ENCODE measurements around the gene NTHL1.

DNA sequence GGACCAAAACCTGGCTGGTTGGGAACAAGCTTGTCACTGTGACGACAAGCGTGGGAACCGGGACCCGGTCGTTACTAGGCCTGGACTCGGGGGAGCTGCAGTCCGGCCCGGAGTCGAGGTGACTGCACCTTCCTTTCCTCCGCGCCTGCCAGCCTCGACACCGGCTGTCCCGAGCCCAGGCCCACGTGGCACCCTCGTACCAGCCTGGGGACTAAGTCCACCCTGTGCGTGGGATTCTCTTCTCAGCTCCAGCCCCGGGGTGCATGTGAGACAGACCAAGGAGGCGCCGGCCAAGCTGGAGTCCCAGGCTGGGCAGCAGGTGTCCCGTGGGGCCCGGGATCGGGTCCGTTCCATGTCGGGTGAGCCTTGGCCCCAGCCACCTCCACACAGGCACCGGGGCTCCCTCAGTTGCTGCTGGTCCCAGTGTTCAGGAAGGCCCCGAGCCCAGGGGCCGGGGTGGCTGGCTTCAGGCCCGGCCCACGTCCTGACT is 31.7 kb upstream of the NTHL1 start:
- no peak for TF ChIP-seq CTCF (IDR thresholded peaks at IDR 0.05 in 4 of 5, conservative IDR thresholded peaks at IDR 0.05 in 1 of 5)
- TF ChIP-seq POLR2A (IDR thresholded peaks at IDR 0.05): no peak

Measured in gastrocnemius medialis (tissue), 4 donors.